ENCODE data around the gene PRKCG. TPM values are rescaled to one million over a fixed set of nuclear protein-coding genes. Genes with fewer than 3 reads are reported as not detected.
"Not testable (repeated sequence)": the region's sequence is repeated elsewhere in the genome, so short reads cannot be mapped to it uniquely, and the experiment has no call there.

The PRKCG gene
- polyA plus RNA-seq (2011; rRNA removed) (not detected in 2 replicates), polyA minus RNA-seq (2011; rRNA and poly(A)+ RNA removed) (not detected in 2 replicates)

- TF ChIP-seq CTCF (IDR thresholded peaks at IDR 0.05; ENCODE audit: insufficient read depth, low read depth, low read length) = peak; percentile 40
- ChIA-PET POLR2A (no interaction called here), CTCF (interaction anchor here (0.6 to 1.6 kb wide), 6 partner anchors 19 to 149 kb away, joined by 3 to 5 read pairs (median 4); no protein-coding TSS in a partner anchor)
- Histone ChIP-seq H3K4me3 (ENCODE audit: low read depth, low read length) (peak within 1 kb of the TSS; percentile 30), H3K27me3 (ENCODE audit: control insufficient read depth, insufficient read depth, low read length) (peaks cover 27% of the 10 kb centered on the region), H3K36me3 (ENCODE audit: control insufficient read depth, insufficient read depth, low read length) (no peaks in the 10 kb centered on the region; the same call in 1 of the 2 replicates)
- no peak for DNase-seq (ENCODE audit: low read depth)
Measured at GRCh38 chr19:53881482-53882390, at the start of gene PRKCG. PRKCG (plus strand) TSS chr19:53882197; CDS start chr19:53882495, 298 bp downstream.

GRCh38 chr19:53832861-53833260 lies 49.1 kb upstream of the PRKCG start:
- H3K36me3 ChIP-seq (ENCODE audit: control insufficient read depth, insufficient read depth, low read length); CTCF ChIA-PET; DNase-seq (ENCODE audit: low read depth); H3K27me3 ChIP-seq (ENCODE audit: control insufficient read depth, insufficient read depth, low read length); H3K4me3 ChIP-seq (ENCODE audit: low read depth, low read length); POLR2A ChIA-PET: not testable (repeated sequence)

GRCh38 chr19:53838446-53838845 lies 43.6 kb upstream of the PRKCG start:
- CTCF ChIA-PET; H3K36me3 ChIP-seq (ENCODE audit: control insufficient read depth, insufficient read depth, low read length); H3K27me3 ChIP-seq (ENCODE audit: control insufficient read depth, insufficient read depth, low read length); POLR2A ChIA-PET; DNase-seq (ENCODE audit: low read depth); H3K4me3 ChIP-seq (ENCODE audit: low read depth, low read length): not testable (repeated sequence)

- H3K4me3 ChIP-seq (ENCODE audit: low read depth, low read length); H3K36me3 ChIP-seq (ENCODE audit: control insufficient read depth, insufficient read depth, low read length); H3K27me3 ChIP-seq (ENCODE audit: control insufficient read depth, insufficient read depth, low read length); DNase-seq (ENCODE audit: low read depth); POLR2A ChIA-PET: not testable (repeated sequence)
- CTCF ChIA-PET = interaction anchor here (1.8 to 2.7 kb wide), 3 partner anchors 14 to 183 kb away, joined by 4 to 37 read pairs (median 5); no protein-coding TSS in a partner anchor
Measured at GRCh38 chr19:53840241-53840640, 41.8 kb upstream of the PRKCG start.

- peak; percentile 76 for DNase-seq (ENCODE audit: low read depth)
- CTCF ChIA-PET = interaction anchor here (0.9 to 2.7 kb wide), 12 partner anchors 10 to 256 kb away, joined by 3 to 37 read pairs (median 4); partner anchors contain the start of gene MYADM
- POLR2A ChIA-PET; H3K36me3 ChIP-seq (ENCODE audit: control insufficient read depth, insufficient read depth, low read length); H3K27me3 ChIP-seq (ENCODE audit: control insufficient read depth, insufficient read depth, low read length); H3K4me3 ChIP-seq (ENCODE audit: low read depth, low read length): not testable (repeated sequence)
Measured at GRCh38 chr19:53840914-53841313, 41.1 kb upstream of the PRKCG start.

- DNase-seq (ENCODE audit: low read depth) = no peak
- ChIA-PET CTCF (interaction anchor here (0.7 to 1.1 kb wide), 2 partner anchors 9 to 52 kb away, joined by 3 read pairs; no protein-coding TSS in a partner anchor), POLR2A (no interaction called here)
- no peak for TF ChIP-seq CTCF (IDR thresholded peaks at IDR 0.05; ENCODE audit: insufficient read depth, low read depth, low read length)
- Histone ChIP-seq H3K36me3 (ENCODE audit: control insufficient read depth, insufficient read depth, low read length) (no peaks in the 10 kb centered on the region), H3K27me3 (ENCODE audit: control insufficient read depth, insufficient read depth, low read length) (no peaks in the 10 kb centered on the region), H3K4me3 (ENCODE audit: low read depth, low read length) (no peak overlapping the region)
Measured at GRCh38 chr19:53844849-53845246, 37.1 kb upstream of the PRKCG start.

GRCh38 chr19:53847555-53847954 lies 34.4 kb upstream of the PRKCG start:
- no peak for TF ChIP-seq CTCF (IDR thresholded peaks at IDR 0.05; ENCODE audit: insufficient read depth, low read depth, low read length)
- DNase-seq (ENCODE audit: low read depth) = no peak
- ChIA-PET CTCF (interaction anchor here (1.2 to 2.0 kb wide), 4 partner anchors 11 to 183 kb away, joined by 3 to 8 read pairs (median 4); no protein-coding TSS in a partner anchor), POLR2A (no interaction called here)
- no peaks in the 10 kb centered on the region for H3K36me3 ChIP-seq (ENCODE audit: control insufficient read depth, insufficient read depth, low read length)
- H3K27me3 ChIP-seq (ENCODE audit: control insufficient read depth, insufficient read depth, low read length) = no peaks in the 10 kb centered on the region
- H3K4me3 ChIP-seq (ENCODE audit: low read depth, low read length) = no peak overlapping the region
